SKM-1 treated with dmso at 0.1 percent for 144 hours (cell line): ENCODE measurements around the gene RYR2.
"Not testable (repeated sequence)": the region's sequence is repeated elsewhere in the genome, so short reads cannot be mapped to it uniquely, and the experiment has no call there.

Source experiments
- DNase-seq: peaks from one replicate; lab custom pipeline; 2025; ENCODE audit not compliant: unreplicated experiment; lab: John Stamatoyannopoulos, UW

Gene RYR2

GRCh38 chr1:237834048-237834447, 792.1 kb downstream of the RYR2 start:
- no peak for DNase-seq

DNA sequence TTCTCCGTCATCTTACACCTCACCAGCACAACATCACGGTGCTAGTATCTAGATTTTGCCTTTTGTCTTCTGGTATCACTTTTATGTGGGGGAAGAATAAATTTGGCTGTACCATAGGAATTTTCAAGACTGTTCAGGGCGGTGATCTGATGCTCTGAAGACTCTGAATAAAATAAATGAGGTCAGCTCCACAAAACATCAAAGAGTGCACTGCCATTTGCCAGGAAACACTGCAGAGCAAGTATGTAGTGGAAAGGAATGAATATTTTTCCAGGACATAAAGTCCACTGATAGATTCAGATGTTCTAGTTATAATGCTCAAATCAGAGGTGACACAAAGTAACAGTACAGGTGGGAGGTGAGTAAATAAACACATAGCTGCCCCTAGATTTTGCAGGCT, 792.5 kb downstream of the RYR2 start:
- no peak for DNase-seq

- no peak for DNase-seq
Measured at GRCh38 chr1:237838320-237838719, 796.3 kb downstream of the RYR2 start.

DNA sequence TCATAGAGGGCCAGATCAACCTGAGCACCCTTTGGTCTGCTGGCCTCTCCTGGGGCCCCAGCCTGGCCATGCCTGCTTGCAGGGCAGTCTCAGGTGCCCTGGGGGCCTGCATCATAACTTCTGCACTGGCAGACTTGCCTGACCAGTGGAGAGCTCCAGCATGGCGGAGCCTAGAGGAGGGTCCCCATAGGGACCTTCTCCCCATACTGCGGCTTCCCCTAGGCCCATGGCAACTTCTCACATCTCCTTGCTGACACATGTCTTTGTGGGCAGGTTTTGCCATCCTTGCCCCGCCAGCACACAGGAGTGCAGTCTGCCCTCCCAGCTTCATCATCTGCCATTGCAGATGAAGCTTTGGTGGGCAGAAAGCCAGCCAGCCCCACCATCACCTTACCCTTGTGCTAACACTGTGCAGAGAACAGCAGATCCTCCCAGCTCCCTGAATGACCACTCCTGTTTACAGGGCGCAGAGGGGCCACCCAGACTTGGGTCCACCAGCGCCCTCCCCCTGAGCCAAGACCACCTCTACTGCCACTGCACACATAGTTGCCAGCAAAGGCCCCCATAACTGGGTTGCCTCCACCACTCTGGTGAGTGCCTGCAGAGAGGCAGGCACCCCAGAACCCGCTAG, 797.0 kb downstream of the RYR2 start:
- no peak for DNase-seq

DNA sequence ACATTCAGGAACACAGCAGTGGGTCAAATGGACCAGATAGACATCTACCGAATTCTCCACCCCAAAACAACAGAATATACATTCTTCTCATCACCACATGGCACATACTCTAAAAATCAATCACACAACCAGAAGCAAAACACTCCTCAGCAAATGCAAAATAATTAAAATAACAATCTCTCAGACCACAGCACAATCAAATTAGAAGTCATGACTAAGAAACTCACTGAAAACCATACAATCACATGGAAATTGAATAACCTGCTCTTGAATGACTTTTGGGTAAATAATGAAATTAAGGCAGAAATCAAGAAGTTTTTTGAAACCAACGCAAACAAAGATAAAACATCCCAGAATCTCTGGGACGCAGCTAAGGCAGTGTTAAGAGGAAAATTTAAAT, 799.5 kb downstream of the RYR2 start:
- no peak for DNase-seq

- DNase-seq: not testable (repeated sequence)
Measured at GRCh38 chr1:237843516-237843915, 801.5 kb downstream of the RYR2 start.

DNA sequence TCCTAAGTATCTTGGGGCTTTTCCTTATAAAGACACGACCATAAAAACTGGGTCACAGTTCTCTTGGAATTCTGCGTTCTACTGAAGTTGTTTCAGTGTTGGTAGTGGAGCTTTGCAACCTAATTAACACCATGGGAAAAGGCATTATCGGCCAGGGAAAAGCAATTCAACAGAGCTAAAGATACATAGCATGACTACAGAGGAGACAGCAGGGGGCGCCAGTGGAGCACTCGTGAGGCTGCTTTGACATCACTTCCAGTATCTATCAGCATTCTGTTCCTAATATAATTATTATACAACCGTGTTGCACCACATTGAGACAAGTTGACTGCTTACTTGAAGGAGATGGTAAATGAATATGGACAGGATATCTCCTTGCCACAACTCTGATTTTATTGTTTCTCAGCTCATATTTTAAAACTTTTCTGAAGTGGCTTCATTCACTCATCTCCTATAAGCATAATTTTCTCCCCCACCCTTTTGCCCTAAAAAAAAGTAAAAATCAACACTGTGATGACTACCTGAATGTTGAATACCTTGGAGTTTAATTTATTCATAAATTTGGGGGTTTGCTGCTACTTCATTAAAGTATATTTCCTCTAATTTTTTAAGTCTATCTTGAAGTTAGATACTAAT, 809.3 kb downstream of the RYR2 start:
- DNase-seq: peak; percentile 83

GRCh38 chr1:237852342-237852741, 810.4 kb downstream of the RYR2 start:
- DNase-seq: no peak

GRCh38 chr1:237857455-237857854, 815.5 kb downstream of the RYR2 start:
- DNase-seq: no peak

- DNase-seq: no peak
Measured at GRCh38 chr1:237858992-237859391, 817.0 kb downstream of the RYR2 start.

- peak; percentile 61 for DNase-seq
Measured at GRCh38 chr1:237861944-237862343, 820.0 kb downstream of the RYR2 start.

- DNase-seq: no peak
Measured at GRCh38 chr1:237863234-237863633, 821.2 kb downstream of the RYR2 start.

- peak; percentile 57 for DNase-seq
Measured at GRCh38 chr1:237864338-237865244, 822.6 kb downstream of the RYR2 start.

GRCh38 chr1:237867380-237867888, 825.5 kb downstream of the RYR2 start:
- no peak for DNase-seq

DNA sequence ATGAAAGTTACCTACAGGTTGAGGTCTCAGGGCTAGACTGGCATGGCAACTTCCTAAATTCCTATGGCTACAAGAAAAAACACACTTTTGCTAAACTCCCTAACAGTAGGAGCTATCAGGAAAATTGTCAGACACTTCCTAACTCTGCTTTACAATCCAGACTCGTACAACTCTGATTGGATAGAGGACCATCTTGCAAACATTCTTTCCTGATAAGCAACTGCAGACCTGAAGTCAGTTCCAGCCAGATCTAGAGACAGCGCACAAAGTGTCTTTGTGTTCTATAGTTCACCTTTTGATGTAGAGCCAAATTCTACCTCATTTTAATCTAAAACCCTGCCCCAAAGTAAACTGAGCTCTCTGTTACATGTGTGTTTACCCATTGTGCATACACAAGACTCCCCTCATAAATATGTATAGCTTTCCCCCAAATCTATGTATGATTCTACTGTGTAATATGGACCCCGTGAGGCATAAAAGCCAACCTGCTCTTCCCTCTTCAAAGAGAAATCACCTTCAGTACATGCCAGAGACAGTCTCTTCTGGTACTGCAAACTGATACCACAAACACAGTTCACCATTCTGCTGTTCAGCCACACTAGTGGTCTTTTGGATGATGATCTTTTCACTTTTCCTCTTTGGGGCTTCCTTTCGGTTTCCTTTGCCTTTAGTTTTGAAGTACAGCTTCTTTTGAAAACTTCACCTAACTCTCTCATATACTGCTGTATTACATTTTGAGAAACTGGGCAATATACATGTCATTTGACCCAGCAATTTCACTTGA, 827.0 kb downstream of the RYR2 start:
- DNase-seq: no peak

DNA sequence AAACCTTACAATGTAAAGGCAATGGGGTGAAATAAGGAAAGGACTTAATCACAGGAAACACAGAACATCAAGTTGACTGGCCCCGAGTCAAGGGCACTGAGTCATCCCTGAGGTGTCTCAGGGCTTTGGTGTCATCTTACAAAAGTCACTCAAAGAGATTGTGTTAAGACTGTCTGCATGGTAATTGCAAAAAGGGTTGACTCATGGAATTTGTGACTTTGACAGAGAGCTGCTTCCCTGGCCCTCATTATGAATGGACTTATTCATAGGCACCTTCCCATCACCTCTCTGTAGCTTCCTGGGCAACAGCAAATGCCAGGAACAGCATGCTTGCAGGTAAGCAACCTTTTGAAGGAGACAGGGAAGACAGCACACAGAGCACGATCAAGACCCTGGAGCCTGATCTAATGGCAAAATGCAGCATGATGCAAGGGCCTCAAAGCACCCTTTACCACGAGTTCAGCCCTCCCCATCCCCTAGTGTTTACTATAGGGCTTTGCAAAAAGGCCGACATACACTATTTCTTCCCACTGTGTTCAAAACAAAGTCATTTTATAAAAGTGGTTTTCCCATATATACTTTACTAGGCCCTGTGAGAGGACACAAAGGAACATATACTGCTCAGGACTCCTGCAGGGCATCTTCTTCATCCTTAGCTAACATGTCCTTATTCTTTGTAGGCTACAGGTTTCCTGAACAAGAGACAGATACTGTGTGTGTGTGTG, 831.7 kb downstream of the RYR2 start:
- no peak for DNase-seq

DNA sequence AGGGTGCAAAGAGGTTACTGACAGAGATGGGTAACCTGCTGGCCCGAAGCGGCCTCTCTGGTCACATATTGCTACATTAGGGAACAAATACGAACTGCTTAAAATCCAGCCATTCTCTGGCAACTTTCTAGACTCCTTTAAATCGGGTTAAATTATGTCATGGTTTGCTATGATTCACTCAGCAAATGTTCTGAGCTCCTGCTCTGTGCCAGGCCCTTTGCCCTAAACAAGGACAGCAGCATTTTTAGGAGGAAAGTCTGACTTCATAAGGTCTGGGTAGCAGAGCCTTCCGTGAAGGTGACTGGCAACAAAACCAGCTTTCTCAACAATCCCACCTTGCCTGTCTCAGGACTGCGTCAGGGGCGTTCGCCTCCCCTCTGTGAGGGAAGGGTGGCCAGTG, 833.3 kb downstream of the RYR2 start:
- DNase-seq: no peak

- no peak for DNase-seq
Measured at GRCh38 chr1:237877631-237878030, 835.6 kb downstream of the RYR2 start.

DNA sequence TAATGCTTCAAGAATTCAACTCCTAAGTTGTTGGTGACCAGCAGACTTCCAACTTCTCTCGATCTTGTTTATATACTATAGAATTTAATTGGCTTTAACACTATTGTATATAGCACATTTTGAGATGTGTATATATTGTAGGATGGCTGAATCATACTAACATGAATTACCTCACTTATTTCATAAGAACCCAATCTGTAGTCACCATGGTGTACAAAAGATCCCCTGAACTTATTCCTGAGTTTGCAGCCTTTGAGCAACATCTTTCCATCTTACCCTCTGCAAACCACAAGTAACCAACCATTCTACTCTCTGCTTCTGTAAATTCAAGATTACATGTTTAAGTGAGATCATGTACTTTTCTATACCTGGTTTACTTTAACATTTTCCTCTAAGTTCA, 836.4 kb downstream of the RYR2 start:
- DNase-seq: no peak

DNA sequence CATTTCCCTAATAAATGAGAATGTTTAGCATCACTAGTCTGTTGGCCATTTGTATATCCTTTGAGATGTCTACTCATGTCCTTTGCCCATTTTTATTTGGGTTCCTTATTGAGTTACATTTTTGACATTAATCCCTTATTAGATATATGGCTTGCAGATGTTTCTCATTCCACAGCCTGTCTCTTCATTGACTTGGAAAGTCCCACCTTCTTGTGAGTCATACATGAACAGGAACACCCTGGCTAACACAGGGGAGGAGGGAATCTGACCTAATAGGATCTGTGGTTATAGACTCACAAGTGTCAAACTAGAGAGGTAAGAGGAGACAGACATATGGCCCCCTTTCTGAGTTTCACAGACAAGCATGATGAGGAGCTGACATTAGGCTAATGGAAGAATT, 837.2 kb downstream of the RYR2 start:
- DNase-seq: no peak
